Measurements from ENCODE around the gene TRIM69.

The TRIM69 gene

DNA sequence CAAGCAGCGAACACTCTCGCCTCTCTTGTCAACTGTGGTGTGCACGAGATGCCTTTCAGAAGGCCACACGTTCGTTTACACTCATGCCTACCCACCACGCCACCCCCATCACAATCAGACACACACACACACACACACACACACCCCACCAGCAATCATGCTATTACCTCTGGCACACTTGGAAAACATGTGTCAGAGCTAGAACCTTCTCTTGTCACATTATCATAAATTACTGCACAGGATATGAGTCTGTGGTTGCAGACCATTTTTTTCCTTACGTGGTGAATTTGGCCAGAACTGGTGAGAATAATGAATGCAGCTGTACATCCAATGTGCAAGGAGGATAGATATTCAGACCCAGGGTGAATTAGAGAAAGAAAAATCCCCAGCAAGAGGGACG, 52.4 kb downstream of the TRIM69 start:
- TF ChIP-seq EZH2phosphoT487 (conservative IDR thresholded peaks at IDR 0.05; ENCODE audit: low read length) = no peak
- TF ChIP-seq, protein P1, sequence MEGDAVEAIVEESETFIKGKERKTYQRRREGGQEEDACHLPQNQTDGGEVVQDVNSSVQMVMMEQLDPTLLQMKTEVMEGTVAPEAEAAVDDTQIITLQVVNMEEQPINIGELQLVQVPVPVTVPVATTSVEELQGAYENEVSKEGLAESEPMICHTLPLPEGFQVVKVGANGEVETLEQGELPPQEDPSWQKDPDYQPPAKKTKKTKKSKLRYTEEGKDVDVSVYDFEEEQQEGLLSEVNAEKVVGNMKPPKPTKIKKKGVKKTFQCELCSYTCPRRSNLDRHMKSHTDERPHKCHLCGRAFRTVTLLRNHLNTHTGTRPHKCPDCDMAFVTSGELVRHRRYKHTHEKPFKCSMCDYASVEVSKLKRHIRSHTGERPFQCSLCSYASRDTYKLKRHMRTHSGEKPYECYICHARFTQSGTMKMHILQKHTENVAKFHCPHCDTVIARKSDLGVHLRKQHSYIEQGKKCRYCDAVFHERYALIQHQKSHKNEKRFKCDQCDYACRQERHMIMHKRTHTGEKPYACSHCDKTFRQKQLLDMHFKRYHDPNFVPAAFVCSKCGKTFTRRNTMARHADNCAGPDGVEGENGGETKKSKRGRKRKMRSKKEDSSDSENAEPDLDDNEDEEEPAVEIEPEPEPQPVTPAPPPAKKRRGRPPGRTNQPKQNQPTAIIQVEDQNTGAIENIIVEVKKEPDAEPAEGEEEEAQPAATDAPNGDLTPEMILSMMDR (IDR thresholded peaks at IDR 0.05; ENCODE audit: insufficient read depth, low read length, poor library complexity, severe bottlenecking) = no peak
- Histone ChIP-seq H3K27me3 (ENCODE audit: low read length) (no peaks in the 10 kb centered on the region), H3K9ac (ENCODE audit: low read length) (no peak overlapping the region), H3K79me2 (ENCODE audit: insufficient read depth, low read length) (no peaks in the 10 kb centered on the region), H3K27ac (ENCODE audit: low read depth, low read length) (no peak overlapping the region), H3K4me2 (ENCODE audit: low read depth, low read length, poor library complexity, severe bottlenecking) (no peak overlapping the region), H2AFZ (ENCODE audit: low read depth, low read length, severe bottlenecking) (no peak overlapping the region), H4K20me1 (ENCODE audit: low read depth, low read length) (no peaks in the 10 kb centered on the region), H3K9me2 (replicated peaks; ENCODE audit: insufficient read depth, low read length) (no peaks in the 10 kb centered on the region), H3F3A (ENCODE audit: insufficient read depth) (no peaks in the 10 kb centered on the region), H3K9me3 (ENCODE audit: insufficient read depth, low read length) (no peaks in the 10 kb centered on the region), H3K4me3 (ENCODE audit: insufficient read depth, low read length, poor library complexity, severe bottlenecking) (no peak overlapping the region), H3K36me3 (ENCODE audit: low read length) (no peaks in the 10 kb centered on the region)

DNA sequence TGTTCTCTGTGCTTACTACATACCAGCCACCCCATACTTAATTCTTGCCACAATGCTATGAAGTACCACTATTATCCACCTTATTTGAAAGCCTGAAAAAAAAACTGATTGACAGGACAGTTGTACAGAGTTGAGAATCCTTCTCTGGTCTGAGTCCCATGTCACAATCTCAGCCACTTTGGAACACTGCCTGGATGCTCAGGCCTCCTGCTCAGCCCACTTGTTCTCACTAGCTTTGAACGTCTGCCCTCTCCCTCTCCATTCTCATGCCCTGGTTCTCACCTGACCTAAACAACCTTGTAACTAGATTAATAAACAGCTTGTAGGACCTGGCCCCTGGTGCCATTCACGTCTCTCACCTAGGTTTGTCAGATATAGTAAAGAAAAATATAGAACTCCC, 53.9 kb downstream of the TRIM69 start:
- no peaks in the 10 kb centered on the region for H3F3A ChIP-seq (ENCODE audit: insufficient read depth)
- no peak overlapping the region for H3K9ac ChIP-seq (ENCODE audit: low read length)
- H3K27ac ChIP-seq (ENCODE audit: low read depth, low read length) = no peak overlapping the region
- H2AFZ ChIP-seq (ENCODE audit: low read depth, low read length, severe bottlenecking) = no peak overlapping the region
- H3K27me3 ChIP-seq (ENCODE audit: low read length) = no peaks in the 10 kb centered on the region
- no peak for TF ChIP-seq EZH2phosphoT487 (conservative IDR thresholded peaks at IDR 0.05; ENCODE audit: low read length)
- TF ChIP-seq, protein P1 (IDR thresholded peaks at IDR 0.05; ENCODE audit: insufficient read depth, low read length, poor library complexity, severe bottlenecking) = no peak
- H3K4me2 ChIP-seq (ENCODE audit: low read depth, low read length, poor library complexity, severe bottlenecking) = no peak overlapping the region
- H4K20me1 ChIP-seq (ENCODE audit: low read depth, low read length) = no peaks in the 10 kb centered on the region
- no peaks in the 10 kb centered on the region for H3K9me3 ChIP-seq (ENCODE audit: insufficient read depth, low read length)
- no peaks in the 10 kb centered on the region for H3K36me3 ChIP-seq (ENCODE audit: low read length)
- H3K4me3 ChIP-seq (ENCODE audit: insufficient read depth, low read length, poor library complexity, severe bottlenecking) = no peak overlapping the region
- no peaks in the 10 kb centered on the region for H3K79me2 ChIP-seq (ENCODE audit: insufficient read depth, low read length)
- no peaks in the 10 kb centered on the region for H3K9me2 ChIP-seq (replicated peaks; ENCODE audit: insufficient read depth, low read length)

DNA sequence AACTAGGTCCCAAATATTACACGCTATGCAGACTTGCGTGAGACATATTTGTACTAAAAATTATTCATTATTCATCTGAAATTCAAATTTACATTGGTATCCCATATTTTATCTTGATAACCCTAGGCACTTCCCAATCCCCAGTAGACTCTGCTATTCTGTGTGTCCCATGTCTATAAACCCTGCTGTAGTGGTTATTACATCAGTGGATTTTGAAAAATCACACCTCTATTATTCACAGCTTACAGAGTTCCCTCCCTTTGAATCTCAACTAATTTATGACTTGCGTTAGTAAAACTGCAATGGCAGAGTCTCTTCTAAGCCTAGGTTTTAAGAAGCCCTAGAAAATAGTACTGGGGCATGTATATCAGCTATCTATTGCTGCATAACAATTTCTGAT, 54.3 kb downstream of the TRIM69 start:
- Histone ChIP-seq H3K4me2 (ENCODE audit: low read depth, low read length, poor library complexity, severe bottlenecking) (no peak overlapping the region), H3K9ac (ENCODE audit: low read length) (no peak overlapping the region), H2AFZ (ENCODE audit: low read depth, low read length, severe bottlenecking) (no peak overlapping the region), H3F3A (ENCODE audit: insufficient read depth) (no peaks in the 10 kb centered on the region), H3K4me3 (ENCODE audit: insufficient read depth, low read length, poor library complexity, severe bottlenecking) (no peak overlapping the region), H4K20me1 (ENCODE audit: low read depth, low read length) (no peaks in the 10 kb centered on the region), H3K27me3 (ENCODE audit: low read length) (no peaks in the 10 kb centered on the region), H3K9me2 (replicated peaks; ENCODE audit: insufficient read depth, low read length) (no peaks in the 10 kb centered on the region), H3K36me3 (ENCODE audit: low read length) (no peaks in the 10 kb centered on the region), H3K9me3 (ENCODE audit: insufficient read depth, low read length) (no peaks in the 10 kb centered on the region), H3K27ac (ENCODE audit: low read depth, low read length) (no peak overlapping the region), H3K79me2 (ENCODE audit: insufficient read depth, low read length) (no peaks in the 10 kb centered on the region)
- TF ChIP-seq EZH2phosphoT487 (conservative IDR thresholded peaks at IDR 0.05; ENCODE audit: low read length) = no peak
- TF ChIP-seq, protein P1 (IDR thresholded peaks at IDR 0.05; ENCODE audit: insufficient read depth, low read length, poor library complexity, severe bottlenecking) = no peak
